ENCODE measurements around the gene ZPBP.

ZPBP gene

GRCh38 chr7:50092579-50093491, at the start of gene ZPBP:
ZPBP (minus strand) TSS chr7:50093246; CDS start chr7:50093194, 52 bp downstream.
- ChIA-PET CTCF (interaction anchor here (0.7 to 4.5 kb wide), 51 partner anchors 9 to 1276 kb away, joined by 3 to 52 read pairs (median 4); partner anchors contain the start of gene IKZF1), POLR2A (no interaction called here)
- peak; percentile 54 for DNase-seq (ENCODE audit: extremely low spot score)
- TF ChIP-seq CTCF (IDR thresholded peaks at IDR 0.05; ENCODE audit: control extremely low read depth, extremely low read depth, low read depth, missing control alignments): peak; percentile 74

- CTCF ChIA-PET: interaction anchor here (0.6 to 4.4 kb wide), 23 partner anchors 9 to 487 kb away, joined by 3 to 34 read pairs (median 4); no protein-coding TSS in a partner anchor
- POLR2A ChIA-PET: no interaction called here
- no peak for DNase-seq (ENCODE audit: extremely low spot score)
- TF ChIP-seq CTCF (IDR thresholded peaks at IDR 0.05; ENCODE audit: control extremely low read depth, extremely low read depth, low read depth, missing control alignments): peak; percentile 67
Observed at GRCh38 chr7:50142425-50143017, 49.5 kb upstream of the ZPBP start.

GRCh38 chr7:50141854-50142253, 48.8 kb upstream of the ZPBP start:
- DNase-seq (ENCODE audit: extremely low spot score): no peak
- ChIA-PET CTCF (interaction anchor here (0.6 to 4.4 kb wide), 10 partner anchors 11 to 279 kb away, joined by 3 to 34 read pairs (median 4); no protein-coding TSS in a partner anchor), POLR2A (no interaction called here)
- no peak for TF ChIP-seq CTCF (IDR thresholded peaks at IDR 0.05; ENCODE audit: control extremely low read depth, extremely low read depth, low read depth, missing control alignments)

GRCh38 chr7:50141131-50141530, 48.1 kb upstream of the ZPBP start:
- ChIA-PET CTCF (interaction anchor here (1.1 to 3.0 kb wide), 2 partner anchors 12 to 280 kb away, joined by 3 to 18 read pairs; no protein-coding TSS in a partner anchor), POLR2A (no interaction called here)
- TF ChIP-seq CTCF (IDR thresholded peaks at IDR 0.05; ENCODE audit: control extremely low read depth, extremely low read depth, low read depth, missing control alignments): no peak
- DNase-seq (ENCODE audit: extremely low spot score): no peak

GRCh38 chr7:50140688-50141087, 47.6 kb upstream of the ZPBP start:
- TF ChIP-seq CTCF (IDR thresholded peaks at IDR 0.05; ENCODE audit: control extremely low read depth, extremely low read depth, low read depth, missing control alignments): no peak
- no peak for DNase-seq (ENCODE audit: extremely low spot score)
- CTCF ChIA-PET: no interaction called here
- POLR2A ChIA-PET: no interaction called here

GRCh38 chr7:50138101-50138500, 45.1 kb upstream of the ZPBP start:
- ChIA-PET POLR2A (no interaction called here), CTCF (no interaction called here)
- TF ChIP-seq CTCF (IDR thresholded peaks at IDR 0.05; ENCODE audit: control extremely low read depth, extremely low read depth, low read depth, missing control alignments): no peak
- DNase-seq (ENCODE audit: extremely low spot score): no peak

Data from GM10248 (cell line).